Measurements from ENCODE around the gene IL11.

IL11 gene

GRCh38 chr19:55341595-55342531 lies 28.4 kb downstream of the IL11 start:
- H3K36me3 ChIP-seq (ENCODE audit: insufficient read depth, low read length) = peaks cover 52% of the 10 kb centered on the region
- TF ChIP-seq CTCF (IDR thresholded peaks at IDR 0.05; ENCODE audit: borderline replicate concordance, extremely low read depth, low read length, poor library complexity, severe bottlenecking) = no peak
- no peak for TF ChIP-seq EZH2 (IDR thresholded peaks at IDR 0.05; ENCODE audit: borderline replicate concordance, low read depth, low read length, severe bottlenecking)
- peak overlapping the region; percentile 93 for H3K9ac ChIP-seq (ENCODE audit: low read depth, low read length)
- DNase-seq (no peak), ATAC-seq (ENCODE audit: insufficient read depth, low read depth) (no peak)
- H3K79me2 ChIP-seq (ENCODE audit: insufficient read depth, low read length) = peaks cover 30% of the 10 kb centered on the region
- H4K20me1 ChIP-seq (ENCODE audit: insufficient read depth, low read length) = peaks cover 42% of the 10 kb centered on the region
- H3K9me3 ChIP-seq (ENCODE audit: insufficient read depth, low read length, severe bottlenecking) = no peaks in the 10 kb centered on the region
- peak overlapping the region in 1 of 2 experiments; percentile 92; a peak in 3 of 4 replicates for H3K4me3 ChIP-seq (ENCODE audit: low read depth in 1 of 2, low read length in 2 of 2)
- H3K27ac ChIP-seq (ENCODE audit: low read length) = peak overlapping the region; percentile 76
- H3K4me2 ChIP-seq (ENCODE audit: insufficient read depth, low read length) = peak overlapping the region; percentile 91
- H3K27me3 ChIP-seq (ENCODE audit: insufficient read depth, low read length, poor library complexity) = no peaks in the 10 kb centered on the region
- H3K4me1 ChIP-seq (ENCODE audit: insufficient read depth, low read length) = peaks cover 34% of the 10 kb centered on the region
- H2AFZ ChIP-seq (ENCODE audit: low read depth, low read length) = no peak overlapping the region; the same call in 1 of the 2 replicates

GRCh38 chr19:55341171-55341588 lies 29.1 kb downstream of the IL11 start:
- TF ChIP-seq EZH2 (IDR thresholded peaks at IDR 0.05; ENCODE audit: borderline replicate concordance, low read depth, low read length, severe bottlenecking) = no peak
- no peak for TF ChIP-seq CTCF (IDR thresholded peaks at IDR 0.05; ENCODE audit: borderline replicate concordance, extremely low read depth, low read length, poor library complexity, severe bottlenecking)

GRCh38 chr19:55340784-55341147 lies 29.5 kb downstream of the IL11 start:
- H3K4me3 ChIP-seq (ENCODE audit: low read depth in 1 of 2, low read length in 2 of 2) = peak overlapping the region; percentile 84 to 92
- H3K9me3 ChIP-seq (ENCODE audit: insufficient read depth, low read length, severe bottlenecking) = no peaks in the 10 kb centered on the region
- H3K36me3 ChIP-seq (ENCODE audit: insufficient read depth, low read length) = peaks cover 42% of the 10 kb centered on the region
- DNase-seq = peak; percentile 63
- H3K9ac ChIP-seq (ENCODE audit: low read depth, low read length) = peak overlapping the region; percentile 93
- H3K27me3 ChIP-seq (ENCODE audit: insufficient read depth, low read length, poor library complexity) = no peaks in the 10 kb centered on the region
- 0 out of 3 replicates have a peak, but pooled peaks have one; percentile 4 for ATAC-seq (ENCODE audit: insufficient read depth, low read depth)
- peak overlapping the region; percentile 89 for H3K27ac ChIP-seq (ENCODE audit: low read length)
- TF ChIP-seq CTCF (IDR thresholded peaks at IDR 0.05; ENCODE audit: borderline replicate concordance, extremely low read depth, low read length, poor library complexity, severe bottlenecking) (peak; percentile 61), EZH2 (IDR thresholded peaks at IDR 0.05; ENCODE audit: borderline replicate concordance, low read depth, low read length, severe bottlenecking) (no peak)
- peaks cover 34% of the 10 kb centered on the region for H3K4me1 ChIP-seq (ENCODE audit: insufficient read depth, low read length)
- peak overlapping the region; percentile 91 for H3K4me2 ChIP-seq (ENCODE audit: insufficient read depth, low read length)
- peak overlapping the region; percentile 62; the same call in 1 of the 2 replicates for H2AFZ ChIP-seq (ENCODE audit: low read depth, low read length)
- peaks cover 30% of the 10 kb centered on the region for H3K79me2 ChIP-seq (ENCODE audit: insufficient read depth, low read length)
- H4K20me1 ChIP-seq (ENCODE audit: insufficient read depth, low read length) = peaks cover 38% of the 10 kb centered on the region

More at GRCh38 chr19:55341171-55341588, 29.1 kb downstream of the IL11 start:
- Histone ChIP-seq H3K36me3 (ENCODE audit: insufficient read depth, low read length) (peaks cover 46% of the 10 kb centered on the region), H4K20me1 (ENCODE audit: insufficient read depth, low read length) (peaks cover 39% of the 10 kb centered on the region), H3K4me2 (ENCODE audit: insufficient read depth, low read length) (peak overlapping the region; percentile 91), H3K27me3 (ENCODE audit: insufficient read depth, low read length, poor library complexity) (no peaks in the 10 kb centered on the region), H2AFZ (ENCODE audit: low read depth, low read length) (peak overlapping the region; percentile 62; the same call in 1 of the 2 replicates), H3K9ac (ENCODE audit: low read depth, low read length) (peak overlapping the region; percentile 93), H3K9me3 (ENCODE audit: insufficient read depth, low read length, severe bottlenecking) (no peaks in the 10 kb centered on the region), H3K4me1 (ENCODE audit: insufficient read depth, low read length) (peaks cover 34% of the 10 kb centered on the region), H3K27ac (ENCODE audit: low read length) (peak overlapping the region; percentile 89), H3K79me2 (ENCODE audit: insufficient read depth, low read length) (peaks cover 30% of the 10 kb centered on the region), H3K4me3 (ENCODE audit: low read depth in 1 of 2, low read length in 2 of 2) (peak overlapping the region; percentile 84 to 92; a peak in 3 of 4 replicates)
- ATAC-seq (ENCODE audit: insufficient read depth, low read depth) = peak; percentile 22
- DNase-seq = peak; percentile 84
